HG03159 (cell line): ENCODE data around the gene EED.

Experiments used
- ATAC-seq: cut with Tn5 transposase; IDR thresholded peaks from one replicate; pipeline ENCODE4 v1.9.1; 2021; ENCODE audit warnings: mild to moderate bottlenecking, moderate library complexity; ENCODE audit not compliant: unreplicated experiment

Gene EED, protein sequence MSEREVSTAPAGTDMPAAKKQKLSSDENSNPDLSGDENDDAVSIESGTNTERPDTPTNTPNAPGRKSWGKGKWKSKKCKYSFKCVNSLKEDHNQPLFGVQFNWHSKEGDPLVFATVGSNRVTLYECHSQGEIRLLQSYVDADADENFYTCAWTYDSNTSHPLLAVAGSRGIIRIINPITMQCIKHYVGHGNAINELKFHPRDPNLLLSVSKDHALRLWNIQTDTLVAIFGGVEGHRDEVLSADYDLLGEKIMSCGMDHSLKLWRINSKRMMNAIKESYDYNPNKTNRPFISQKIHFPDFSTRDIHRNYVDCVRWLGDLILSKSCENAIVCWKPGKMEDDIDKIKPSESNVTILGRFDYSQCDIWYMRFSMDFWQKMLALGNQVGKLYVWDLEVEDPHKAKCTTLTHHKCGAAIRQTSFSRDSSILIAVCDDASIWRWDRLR

GRCh38 chr11:86244522-86245368, at the start of gene EED:
Gene EED (plus strand): TSS chr11:86244753. CDS start chr11:86245230, 477 bp downstream.
- peak; percentile 64 for ATAC-seq

DNA sequence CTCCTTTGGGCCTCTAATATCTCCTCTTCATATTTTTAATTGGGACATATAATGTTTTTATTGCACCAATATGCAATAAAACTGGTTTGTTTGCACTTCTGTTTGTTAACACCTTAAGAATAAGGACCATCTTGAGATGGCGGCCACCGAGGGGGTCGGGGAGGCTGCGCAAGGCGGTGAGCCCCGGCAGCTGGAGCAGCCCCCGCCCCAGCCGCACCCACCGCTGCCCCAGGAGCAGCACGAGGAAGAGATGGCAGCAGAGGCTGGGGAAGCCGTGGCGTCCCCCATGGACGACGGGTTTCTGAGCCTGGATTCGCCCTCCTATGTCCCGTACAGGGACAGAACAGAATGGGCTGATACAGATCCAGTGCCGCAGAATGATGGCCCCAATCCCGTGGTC, 49.6 kb upstream of the EED start:
- no peak for ATAC-seq

- no peak for ATAC-seq
These were observed 48.4 kb upstream of the EED start for GRCh38 chr11:86196085-86196696.

DNA sequence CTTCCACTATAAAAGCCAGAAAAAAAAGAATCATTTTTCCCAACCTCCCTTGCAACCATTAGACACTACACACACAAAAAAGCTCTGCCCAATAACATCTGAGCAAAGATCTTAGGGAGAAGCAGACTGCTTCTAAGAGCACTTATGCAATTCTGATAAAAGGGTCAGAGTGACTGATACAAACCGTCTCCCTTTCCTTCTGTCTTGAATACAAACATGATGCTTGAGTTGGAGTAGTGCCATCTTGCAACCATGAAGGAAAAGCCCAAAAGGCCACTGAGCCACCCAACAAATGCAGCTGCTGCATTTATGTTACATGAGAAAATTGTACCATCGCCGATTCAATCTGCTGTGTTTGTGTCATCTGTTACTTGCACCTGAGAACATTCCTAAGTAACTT, 47.6 kb upstream of the EED start:
- no peak for ATAC-seq

GRCh38 chr11:86197448-86197847, 47.1 kb upstream of the EED start:
- ATAC-seq: no peak

GRCh38 chr11:86198139-86198538, 46.4 kb upstream of the EED start:
- ATAC-seq: no peak

GRCh38 chr11:86199354-86199753, 45.2 kb upstream of the EED start:
- ATAC-seq: no peak

- ATAC-seq: no peak
These were observed 43.1 kb upstream of the EED start for GRCh38 chr11:86201371-86201884.

GRCh38 chr11:86202013-86202336, 42.6 kb upstream of the EED start:
- peak; percentile 57 for ATAC-seq

- ATAC-seq: no peak
These were observed 40.2 kb upstream of the EED start for GRCh38 chr11:86204356-86204755.

GRCh38 chr11:86205421-86206336, 38.9 kb upstream of the EED start:
- ATAC-seq: no peak

DNA sequence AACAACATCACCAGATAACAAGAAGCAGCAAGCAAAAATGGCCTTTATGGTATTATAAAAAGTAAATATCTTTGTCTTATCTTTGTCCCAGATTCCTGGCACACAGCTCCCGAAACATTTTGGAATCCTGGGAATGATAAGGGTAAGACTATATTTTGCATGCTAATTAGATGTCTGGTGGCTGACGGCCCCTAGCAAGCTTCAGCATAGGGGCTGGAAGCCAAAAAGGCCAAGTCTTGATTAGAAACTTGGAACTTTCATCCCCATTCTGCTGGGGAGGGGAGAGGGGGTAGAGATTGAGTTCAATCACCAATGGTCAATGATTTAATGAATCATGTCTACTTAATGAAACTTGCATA, 38.2 kb upstream of the EED start:
- no peak for ATAC-seq

DNA sequence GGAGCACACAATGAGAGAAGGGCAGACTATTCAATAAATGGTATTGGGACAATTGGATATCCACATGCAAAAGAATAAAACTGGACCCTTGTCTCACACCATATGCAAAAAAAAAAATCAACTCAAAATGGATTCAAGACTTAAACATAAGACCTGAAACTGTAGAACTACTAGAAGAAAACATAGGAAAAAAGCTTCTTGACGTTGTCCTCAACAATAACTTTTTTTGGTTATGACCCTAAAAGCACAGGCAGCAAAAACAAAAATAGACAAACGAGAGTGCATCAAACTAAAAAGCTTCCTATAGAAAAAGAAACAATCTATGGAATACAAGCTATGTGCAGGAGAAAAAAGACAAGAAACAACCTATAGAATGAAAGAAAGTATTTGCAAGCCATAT, 37.1 kb upstream of the EED start:
- no peak for ATAC-seq

- no peak for ATAC-seq
These were observed 36.0 kb upstream of the EED start for GRCh38 chr11:86208572-86208971.

DNA sequence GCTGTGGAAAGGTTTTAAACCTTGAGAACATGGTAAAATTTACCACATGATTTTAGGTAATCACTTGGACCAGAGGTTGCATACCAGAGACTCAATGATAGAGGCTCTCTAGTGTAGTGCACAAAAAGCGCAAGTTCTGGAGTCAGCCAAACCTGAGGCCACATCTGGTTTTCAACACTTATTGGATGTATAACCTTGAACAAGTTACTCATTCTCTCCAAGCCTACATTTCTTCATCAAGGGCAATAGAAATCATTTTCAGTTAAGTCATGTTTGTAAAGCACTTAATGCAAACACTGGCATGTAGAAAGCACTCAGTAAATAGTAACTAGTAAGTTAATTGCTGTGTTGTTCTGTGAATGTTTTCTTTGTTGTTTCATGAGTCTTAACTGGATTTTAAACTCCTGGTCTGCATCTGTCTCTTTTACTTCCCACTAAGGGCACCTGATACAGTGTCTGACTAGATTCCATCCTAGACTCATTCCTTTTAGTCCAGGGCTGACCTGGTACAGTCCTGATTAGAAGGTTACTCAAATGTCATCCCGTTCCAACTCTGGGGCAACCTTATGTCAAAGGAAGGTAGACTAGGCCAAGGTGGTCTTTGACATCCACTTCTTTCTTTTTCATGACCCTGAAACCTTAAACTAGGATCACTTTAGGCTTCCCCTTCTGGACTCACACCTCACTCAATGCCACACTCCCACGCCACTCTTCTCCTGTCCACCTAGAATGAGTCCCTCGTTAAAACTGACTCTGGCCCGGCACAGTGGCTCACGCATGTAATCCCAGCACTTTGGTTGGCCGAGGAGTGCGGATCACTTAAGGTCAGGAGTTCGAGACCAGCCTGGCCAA, 34.5 kb upstream of the EED start:
- no peak for ATAC-seq

DNA sequence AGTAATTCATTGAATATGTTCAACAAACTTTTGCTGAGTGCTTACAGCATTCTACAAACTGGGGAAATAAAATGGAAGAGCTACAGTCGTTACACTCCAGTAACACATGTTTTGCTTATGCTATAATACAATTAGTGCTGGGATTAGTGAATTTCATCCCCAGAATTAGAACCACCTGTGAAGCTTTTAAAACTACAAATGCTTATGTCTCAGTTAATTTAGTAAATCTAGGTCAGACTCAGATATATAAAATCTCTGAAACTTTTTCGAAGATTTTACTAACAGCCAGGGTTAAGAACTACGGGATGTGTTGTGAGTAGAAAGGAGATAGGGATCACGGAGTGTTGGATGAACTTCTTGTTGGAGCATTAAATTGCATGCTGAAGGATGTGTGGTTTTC, 33.7 kb upstream of the EED start:
- no peak for ATAC-seq

DNA sequence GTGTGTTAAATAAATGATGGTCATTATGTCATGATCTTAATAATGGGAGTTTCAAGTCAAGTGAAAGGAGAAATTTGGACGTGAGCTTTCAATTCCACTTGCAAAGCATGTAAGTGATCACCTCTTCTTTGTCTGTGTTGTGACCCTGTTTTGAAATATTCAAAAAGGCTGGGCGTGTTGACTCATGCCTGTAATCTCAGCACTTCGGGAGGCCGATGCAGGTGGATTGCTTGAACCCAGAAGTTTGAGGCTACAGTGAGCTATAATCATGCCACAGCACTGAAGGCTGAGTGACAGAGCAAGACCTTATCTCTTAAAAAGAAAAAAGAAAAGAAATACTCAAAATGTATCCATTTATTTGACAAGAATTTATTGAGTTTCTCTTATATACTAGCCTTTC, 32.9 kb upstream of the EED start:
- no peak for ATAC-seq

DNA sequence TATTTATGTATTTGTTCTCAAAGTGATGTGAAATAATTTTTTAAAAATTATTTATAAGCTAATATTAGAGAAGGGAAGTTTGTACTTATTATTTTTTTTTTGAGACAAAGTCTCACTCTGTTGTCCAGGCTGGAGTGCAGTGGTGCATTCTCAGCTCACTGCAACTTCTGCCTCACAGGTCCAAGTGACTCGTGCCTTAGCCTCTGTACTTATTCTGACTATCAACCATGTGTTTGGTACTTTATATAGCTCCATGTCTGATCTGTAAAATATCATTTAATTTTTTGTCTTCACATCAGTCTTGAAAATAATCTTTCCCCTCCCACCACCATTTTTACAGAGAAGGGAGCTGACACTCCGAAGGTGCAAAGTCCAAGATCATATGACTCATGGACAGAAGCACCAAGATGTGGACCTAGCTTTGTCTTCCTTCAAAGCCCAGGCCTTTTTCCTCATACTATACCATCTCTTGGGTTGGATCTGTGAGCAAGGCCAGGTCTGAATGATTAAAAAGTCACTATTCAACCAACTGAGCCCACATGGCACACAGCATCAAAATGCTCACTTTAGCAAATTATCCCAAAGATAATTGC, 32.4 kb upstream of the EED start:
- no peak for ATAC-seq

DNA sequence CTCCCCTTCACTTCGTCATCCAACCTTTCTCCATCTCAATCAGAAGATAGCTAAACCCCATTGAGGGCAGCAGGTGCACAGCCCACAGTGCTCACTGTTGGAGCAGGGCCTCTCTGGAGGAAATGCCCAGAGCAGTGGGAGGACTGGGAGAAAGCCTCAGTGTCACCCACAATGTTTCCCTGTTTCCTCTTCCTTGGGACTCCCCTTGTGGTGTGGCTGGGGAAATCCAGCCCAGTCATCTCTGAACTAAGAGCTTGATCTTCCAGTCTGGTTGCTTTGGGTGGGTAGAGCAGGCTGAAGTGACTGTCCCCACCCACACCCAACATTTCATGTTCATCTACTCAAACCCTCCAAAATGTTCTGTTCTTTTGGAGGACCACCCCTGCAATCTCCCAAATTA, 29.8 kb upstream of the EED start:
- ATAC-seq: peak; percentile 36
